Endothelial cell of umbilical vein (primary cell): ENCODE results near the gene ITPR1. TPM values are rescaled to one million over a fixed set of nuclear protein-coding genes. Genes with fewer than 3 reads are reported as not detected.

ENCODE experiments used
- BruUV-seq: library from RNA; stranded (reverse); fragments of 400-500 nt; replicated peaks from 2 replicates; lab custom pipeline; 2021; lab: Mats Ljungman, UMichigan
- CTCF ChIA-PET: fragments of 300-600, 350-600 bp; sonication (Branson Sonifier 250); formaldehyde crosslinking; loops from one replicate; lab custom pipeline; 2021; ENCODE audit warnings: antibody characterized with exemption, inconsistent platforms; lab: Charles Lee
- POLR2A ChIA-PET: fragments of 300-600, 350-600 bp; sonication (Branson Sonifier 250); formaldehyde crosslinking; loops from one replicate; lab custom pipeline; 2021; ENCODE audit warnings: antibody characterized with exemption, inconsistent platforms; lab: Charles Lee
- DNase-seq: peaks from one replicate; pipeline ENCODE4 v3.0.0-alpha.2; 2011; ENCODE audit warnings: low read depth, low spot score
- FAIRE-seq: peaks from 2 replicates; lab custom pipeline; 2011; peaks lifted over from hg19 to GRCh38; lab: Jason Lieb, UNC
- H2AFZ ChIP-seq: 2 replicates; pipeline ENCODE4 v1.6.0; 2012; ENCODE audit warnings: low read depth, low read length, control low read depth, inconsistent platforms
- H3K27ac ChIP-seq: 2 replicates; pipeline ENCODE4 v1.5.1; 2011; ENCODE audit warnings: low read depth, mild to moderate bottlenecking, control low read depth, low read length, moderate library complexity; ENCODE audit not compliant: insufficient read depth
- H3K27me3 ChIP-seq, 2 experiments: 2 replicates each; pipeline versions ENCODE4 v1.6.0 to v1.6.1; 2011; ENCODE audit warnings: low read length in 2 of 2, mixed read lengths in 1 of 2; ENCODE audit not compliant: control insufficient read depth in 2 of 2, insufficient read depth in 2 of 2
- H3K36me3 ChIP-seq, 2 experiments: 2 replicates in 1 of 2; 3 replicates in 1 of 2; pipeline ENCODE4 v1.5.1; 2011; ENCODE audit warnings: low read length in 2 of 2, mild to moderate bottlenecking in 1 of 2, moderate library complexity in 1 of 2; ENCODE audit not compliant: control insufficient read depth in 2 of 2, insufficient read depth in 2 of 2; ENCODE audit errors: extremely low read depth in 1 of 2
- H3K4me1 ChIP-seq: 3 replicates; pipeline ENCODE4 v1.5.1; 2011; ENCODE audit warnings: mild to moderate bottlenecking, low read length; ENCODE audit not compliant: control insufficient read depth, insufficient read depth; ENCODE audit errors: extremely low read depth
- H3K4me2 ChIP-seq: 2 replicates; pipeline ENCODE4 v1.6.1; 2011; ENCODE audit warnings: low read length, control low read depth, mixed read lengths; ENCODE audit not compliant: insufficient read depth
- H3K4me3 ChIP-seq, 3 experiments: fragments of 200-600 bp in 1 of 3; sonication (generic), shearing (Covaris generic) in 1 of 3; replicated peaks in 1 of 3; 2 replicates each; pipeline ENCODE4 v1.5.1; 2011 to 2016; ENCODE audit warnings: control low read depth in 3 of 3, low read length in 3 of 3, mild to moderate bottlenecking in 2 of 3, inconsistent platforms in 1 of 3, low read depth in 1 of 3, moderate library complexity in 1 of 3; ENCODE audit not compliant: insufficient read depth in 1 of 3
- H3K79me2 ChIP-seq: 2 replicates; pipeline ENCODE4 v1.6.0; 2012; ENCODE audit warnings: low read length, inconsistent platforms; ENCODE audit not compliant: control insufficient read depth, insufficient read depth
- H3K9ac ChIP-seq: replicated peaks from 2 replicates; pipeline ENCODE3; 2011; ENCODE audit warnings: low read length, control low read depth; ENCODE audit not compliant: insufficient read depth; ENCODE audit errors: extremely low read depth
- H3K9me1 ChIP-seq: replicated peaks from 3 replicates; pipeline ENCODE4 v1.6.0; 2011; ENCODE audit warnings: mild to moderate bottlenecking, low read length; ENCODE audit not compliant: control insufficient read depth, insufficient read depth; ENCODE audit errors: extremely low read depth
- H3K9me3 ChIP-seq: replicated peaks from 2 replicates; pipeline ENCODE4 v1.5.1; 2012; ENCODE audit warnings: low read length, inconsistent platforms; ENCODE audit not compliant: control insufficient read depth, insufficient read depth
- H4K20me1 ChIP-seq: replicated peaks from 2 replicates; pipeline ENCODE3; 2011; ENCODE audit warnings: mild to moderate bottlenecking, low read length; ENCODE audit not compliant: control insufficient read depth, insufficient read depth; ENCODE audit errors: extremely low read depth
- CTCF ChIP-seq, 2 donors: IDR thresholded peaks; 1 replicate in 1 of 2; 2 replicates in 1 of 2; pipeline ENCODE4 v1.5.1; 2011; ENCODE audit warnings: low read length in 2 of 2, mild to moderate bottlenecking in 2 of 2, moderate library complexity in 2 of 2, control low read depth in 1 of 2, inconsistent platforms in 1 of 2, low read depth in 1 of 2; ENCODE audit not compliant: insufficient read depth in 1 of 2; ENCODE audit errors: extremely low read depth in 1 of 2
- EZH2 ChIP-seq: IDR thresholded peaks from 2 replicates; pipeline ENCODE4 v1.6.1; 2012; ENCODE audit warnings: borderline replicate concordance, low read depth, mild to moderate bottlenecking, moderate library complexity, low read length, inconsistent platforms; ENCODE audit not compliant: severe bottlenecking
- FOS ChIP-seq: IDR thresholded peaks from 2 replicates; pipeline ENCODE4 v1.6.1; 2011; ENCODE audit warnings: mild to moderate bottlenecking, low read length, moderate library complexity, borderline replicate concordance; ENCODE audit not compliant: insufficient read depth
- GATA2 ChIP-seq: IDR thresholded peaks from 2 replicates; pipeline ENCODE4 v1.7.0; 2011; ENCODE audit warnings: low read depth, mild to moderate bottlenecking, moderate library complexity, mixed read lengths, low read length; ENCODE audit not compliant: insufficient read length, insufficient read depth
- JUN ChIP-seq: IDR thresholded peaks from 2 replicates; pipeline ENCODE4 v1.6.1; 2011; ENCODE audit warnings: borderline replicate concordance, low read depth; ENCODE audit not compliant: insufficient read length, insufficient read depth
- MAX ChIP-seq: IDR thresholded peaks from 2 replicates; pipeline ENCODE4 v1.6.1; 2011; ENCODE audit not compliant: insufficient read depth, insufficient read length
- MYC ChIP-seq: IDR thresholded peaks from one replicate; pipeline ENCODE4 v1.6.1; 2011; ENCODE audit warnings: mild to moderate bottlenecking, low read depth, low read length
- POLR2A ChIP-seq: IDR thresholded peaks from 2 replicates; pipeline ENCODE4 v1.6.1; 2012; ENCODE audit warnings: low read depth, mild to moderate bottlenecking, control low read depth, low read length
- POLR2AphosphoS5 ChIP-seq: IDR thresholded peaks from 2 replicates; pipeline ENCODE4 v1.6.1; 2012; ENCODE audit warnings: low read depth, mild to moderate bottlenecking, control low read depth, low read length, moderate library complexity; ENCODE audit not compliant: insufficient read depth
- dilution Hi-C: fragments of 300-500 bp; cut with MboI; formaldehyde crosslinking; loops from one replicate; pipeline ENCODE4 v1.15.0; 2019; ENCODE audit warnings: low sequenced_read_pairs; ENCODE audit not compliant: extremely low pct_ligation_motif_present
- intact Hi-C: fragments of 100-400 bp; cut with micrococcal nuclease; formaldehyde crosslinking; loops from one replicate; pipeline ENCODE4 v1.10.0; 2022
- polyA plus RNA-seq, 4 experiments: library from polyadenylated mRNA; depleted of rRNA in 3 of 4; stranded (reverse) in 3 of 4; unstranded in 1 of 4; fragments of >200 nt; gene quantifications; 2 replicates each; pipeline versions ENCODE4 v1.2.1 to v1.2.3, GENCODE V29; 2011 to 2012; ENCODE audit warnings: missing spikeins in 1 of 4
- total RNA-seq: library from RNA; stranded (reverse); gene quantifications from 2 replicates; pipeline ENCODE4 v1.2.3, GENCODE V29; 2021

The ITPR1 gene
- total and polyA plus RNA-seq, 2 donors (not counting 3 experiments of a cell fraction or from before 2014, with no cell fraction given), result 5.1 to 16.1 TPM

GRCh38 chr3:4448187-4448586, 45.0 kb upstream of the ITPR1 start:
- dilution Hi-C loops, result no loop called here
- POLR2A ChIA-PET, result no interaction called here
- peaks cover 0 to 3% of the 10 kb centered on the region in 2 experiments for H3K36me3 ChIP-seq

More at GRCh38 chr3:4448187-4448586, 45.0 kb upstream of the ITPR1 start:
- DNase-seq, result no peak
- Histone ChIP-seq H3K9me3 (no peaks in the 10 kb centered on the region), H4K20me1 (no peaks in the 10 kb centered on the region), H3K4me1 (no peaks in the 10 kb centered on the region), H2AFZ (no peak overlapping the region), H3K79me2 (no peaks in the 10 kb centered on the region), H3K4me2 (no peak overlapping the region), H3K9ac (no peak overlapping the region), H3K27ac (no peak overlapping the region), H3K9me1 (no peaks in the 10 kb centered on the region), H3K4me3 (no peak overlapping the region), H3K27me3 (no peaks in the 10 kb centered on the region)
- intact Hi-C loops, result no loop called here
- no TSS peak for BruUV-seq
- TF ChIP-seq JUN (no peak), POLR2AphosphoS5 (no peak), CTCF (IDR thresholded peaks at IDR 0.05; ENCODE audit: extremely low read depth in 1 of 2, insufficient read depth in 1 of 2, low read depth in 1 of 2, low read length in 2 of 2) (no peak), MAX (no peak), EZH2 (no peak), MYC (no peak), POLR2A (no peak), GATA2 (no peak), FOS (no peak)
- FAIRE-seq, result no peak
- CTCF ChIA-PET, result no interaction called here
